Glutamatergic neuron (in vitro differentiated cells): ENCODE data around the gene LRRC36. TPM values are rescaled to one million over a fixed set of nuclear protein-coding genes. Genes with fewer than 3 reads are reported as not detected.
"Not testable (repeated sequence)": the region's sequence is repeated elsewhere in the genome, so short reads cannot be mapped to it uniquely, and the experiment has no call there.

Experiments
- DNase-seq: peaks from one replicate; pipeline ENCODE4 v3.0.0; 2022
- H3K27ac Mint-ChIP-seq: one replicate; pipeline ENCODE4 v1.8.0; 2020; ENCODE audit warnings: mild to moderate bottlenecking, mixed read lengths, inconsistent platforms; ENCODE audit not compliant: unreplicated experiment
- H3K27me3 Mint-ChIP-seq: one replicate; pipeline ENCODE4 v1.8.0; 2020; ENCODE audit warnings: mild to moderate bottlenecking, moderate library complexity, mixed read lengths, inconsistent platforms; ENCODE audit not compliant: unreplicated experiment
- H3K36me3 Mint-ChIP-seq: one replicate; pipeline ENCODE4 v1.8.0; 2020; ENCODE audit warnings: mild to moderate bottlenecking, mixed read lengths, inconsistent platforms; ENCODE audit not compliant: unreplicated experiment
- H3K4me1 Mint-ChIP-seq: one replicate; pipeline ENCODE4 v1.8.0; 2020; ENCODE audit warnings: mild to moderate bottlenecking, low read depth, mixed read lengths, inconsistent platforms; ENCODE audit not compliant: unreplicated experiment
- H3K4me3 Mint-ChIP-seq: one replicate; pipeline ENCODE4 v1.8.0; 2020; ENCODE audit warnings: mild to moderate bottlenecking, mixed read lengths, inconsistent platforms; ENCODE audit not compliant: unreplicated experiment
- H3K9me3 Mint-ChIP-seq: one replicate; pipeline ENCODE4 v1.8.0; 2020; ENCODE audit warnings: mild to moderate bottlenecking, moderate library complexity, mixed read lengths, inconsistent platforms; ENCODE audit not compliant: unreplicated experiment
- CTCF ChIP-seq: fragments of 200-600 bp; sonication (generic); IDR thresholded peaks from one replicate; pipeline ENCODE4 v1.5.0; 2021; ENCODE audit not compliant: partially characterized antibody, unreplicated experiment
- total RNA-seq: library from RNA; stranded (reverse); fragmentation: NEBNext Ultra II Directional; extraction: Animal tissue kit (Norgen Biotek cat#: 25700); gene quantifications from one replicate; pipeline ENCODE4 v1.2.1, GENCODE V29; 2021; ENCODE audit not compliant: unreplicated experiment

Gene LRRC36
- total RNA-seq, 1 donor from 2014 or later = not detected

- Mint-ChIP-seq H3K9me3 (no peaks in the 10 kb centered on the region), H3K27me3 (no peaks in the 10 kb centered on the region), H3K36me3 (no peaks in the 10 kb centered on the region)
These were observed 44.0 kb downstream of the LRRC36 start for GRCh38 chr16:67370661-67371060.

GRCh38 chr16:67372664-67373063 lies 46.0 kb downstream of the LRRC36 start:
- Mint-ChIP-seq H3K27me3 (no peaks in the 10 kb centered on the region), H3K27ac (no peak overlapping the region), H3K36me3 (no peaks in the 10 kb centered on the region), H3K4me3 (no peak overlapping the region), H3K9me3 (no peaks in the 10 kb centered on the region), H3K4me1 (no peaks in the 10 kb centered on the region)
- no peak for DNase-seq
- TF ChIP-seq CTCF = no peak

More at GRCh38 chr16:67370661-67371060, 44.0 kb downstream of the LRRC36 start:
- no peak overlapping the region for H3K4me3 Mint-ChIP-seq
- no peak overlapping the region for H3K27ac Mint-ChIP-seq
- TF ChIP-seq CTCF = no peak
- DNase-seq = no peak
- no peaks in the 10 kb centered on the region for H3K4me1 Mint-ChIP-seq

GRCh38 chr16:67376012-67376411 lies 49.4 kb downstream of the LRRC36 start:
- H3K9me3 Mint-ChIP-seq, H3K4me3 Mint-ChIP-seq, H3K27me3 Mint-ChIP-seq, DNase-seq, H3K4me1 Mint-ChIP-seq, H3K27ac Mint-ChIP-seq, H3K36me3 Mint-ChIP-seq: not testable (repeated sequence)

- TF ChIP-seq CTCF = no peak
- H3K27ac Mint-ChIP-seq = no peak overlapping the region
- no peaks in the 10 kb centered on the region for H3K4me1 Mint-ChIP-seq
- no peaks in the 10 kb centered on the region for H3K9me3 Mint-ChIP-seq
- no peaks in the 10 kb centered on the region for H3K36me3 Mint-ChIP-seq
- no peak for DNase-seq
- H3K4me3 Mint-ChIP-seq = no peak overlapping the region
- H3K27me3 Mint-ChIP-seq = no peaks in the 10 kb centered on the region
These were observed 52.0 kb downstream of the LRRC36 start for GRCh38 chr16:67378642-67379041.

- DNase-seq = no peak
- Mint-ChIP-seq H3K27ac (no peak overlapping the region), H3K36me3 (no peaks in the 10 kb centered on the region), H3K4me1 (peaks cover 11% of the 10 kb centered on the region), H3K9me3 (peaks cover 1% of the 10 kb centered on the region), H3K27me3 (peaks cover 2% of the 10 kb centered on the region), H3K4me3 (no peak overlapping the region)
- TF ChIP-seq CTCF = no peak
These were observed 56.7 kb downstream of the LRRC36 start for GRCh38 chr16:67383284-67383683.
